DOHH2 (cell line): Measurements from ENCODE around the gene LZTR1.

Experiments
- CTCF ChIP-seq: fragments of 200-600 bp; sonication (generic); IDR thresholded peaks from one replicate; pipeline ENCODE4 v1.5.1; 2014; ENCODE audit warnings: antibody characterized with exemption, mild to moderate bottlenecking, low read depth, low read length; ENCODE audit not compliant: poor library complexity, severe bottlenecking
- EZH2phosphoT487 ChIP-seq: fragments of 200-600 bp; sonication (generic); IDR thresholded peaks from 2 replicates; pipeline ENCODE4 v1.6.1; 2017; ENCODE audit warnings: borderline replicate concordance, mild to moderate bottlenecking, antibody characterized with exemption, low read length, moderate library complexity, mixed read lengths

- no peak for TF ChIP-seq CTCF
- TF ChIP-seq EZH2phosphoT487 = no peak
Measured at GRCh38 chr22:20976291-20976877, 5.7 kb upstream of the LZTR1 start.
